ENCODE data around the gene SCD5.

SCD5 gene

GRCh38 chr4:82589756-82590155 is 208.8 kb downstream of the SCD5 start:
- no peak for DNase-seq (ENCODE audit: low read depth in 2 of 2)

DNA sequence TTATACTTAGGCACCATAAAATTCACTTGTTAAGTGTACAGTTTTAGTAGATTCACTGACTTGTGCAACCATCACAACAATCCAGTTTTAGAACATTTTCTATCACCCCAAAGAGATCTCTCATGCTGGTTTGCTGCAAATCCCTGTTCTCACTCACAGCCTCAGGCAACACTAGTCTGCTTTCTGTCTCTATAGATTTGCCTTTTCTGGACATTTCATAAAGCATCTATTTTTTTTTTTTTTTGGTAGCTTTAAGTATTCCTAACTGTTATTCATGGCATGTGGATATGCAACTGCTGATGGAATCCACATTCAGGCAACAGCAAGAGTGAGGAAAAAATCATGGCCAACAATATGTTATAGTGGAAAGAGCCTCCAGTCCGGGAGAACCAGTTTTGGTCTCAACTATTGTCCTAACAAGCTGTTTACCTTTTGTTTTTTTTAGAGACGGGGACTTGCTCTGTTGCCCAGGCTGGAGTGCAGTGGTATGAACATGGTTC is 209.8 kb downstream of the SCD5 start:
- DNase-seq (ENCODE audit: low read depth in 2 of 2) = no peak

GRCh38 chr4:82587826-82588540 is 210.6 kb downstream of the SCD5 start:
- DNase-seq (ENCODE audit: low read depth in 2 of 2) = no peak

- DNase-seq (ENCODE audit: low read depth in 2 of 2) = no peak
These were observed 212.7 kb downstream of the SCD5 start for GRCh38 chr4:82585690-82586435.

DNA sequence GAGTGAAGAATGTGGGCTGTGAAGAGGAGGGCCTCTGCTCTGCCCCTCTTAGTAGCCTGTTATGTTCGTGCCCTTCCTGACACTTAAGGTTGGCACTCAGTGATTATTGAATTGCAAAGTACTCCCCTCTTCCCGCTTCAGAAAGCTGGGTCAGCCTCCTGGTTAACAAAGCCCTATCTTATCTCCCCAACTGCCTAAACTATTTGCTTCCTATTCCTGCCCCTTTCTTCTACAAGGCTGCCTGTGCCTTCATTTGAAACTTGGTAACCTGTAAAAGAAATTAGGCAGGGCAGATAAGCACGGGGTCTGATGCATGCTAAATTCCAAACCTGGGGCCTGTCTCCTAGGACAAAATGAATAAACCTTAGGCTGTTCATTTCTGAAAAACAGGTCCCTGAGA is 213.7 kb downstream of the SCD5 start:
- DNase-seq (ENCODE audit: low read depth in 2 of 2) = no peak

- no peak for DNase-seq (ENCODE audit: low read depth in 2 of 2)
These were observed 214.6 kb downstream of the SCD5 start for GRCh38 chr4:82583897-82584587.

GRCh38 chr4:82579932-82580331 is 218.7 kb downstream of the SCD5 start:
- DNase-seq (ENCODE audit: low read depth in 2 of 2) = no peak
